HepG2 (cell line): Measurements from ENCODE around the gene VPS9D1. TPM values are rescaled to one million over a fixed set of nuclear protein-coding genes. Genes with fewer than 3 reads are reported as not detected.

Experiments
- ATAC-seq: fragments of 200-7000 bp; cut with Tn5 transposase; 3 replicates; pipeline ENCODE4 v1.9.1; 2020; ENCODE audit warnings: mild to moderate bottlenecking, moderate library complexity
- BruUV-seq: library from RNA; stranded (reverse); fragments of 400-500 nt; replicated peaks from 2 replicates; lab custom pipeline; 2021; lab: Mats Ljungman, UMichigan
- CTCF ChIA-PET: fragments of 300-600 bp; formaldehyde crosslinking; extraction: SDS; loops from one replicate; lab custom pipeline; 2021; ENCODE audit warnings: low total read pairs, inconsistent platforms, low intra/inter-chr PET ratio; lab: Yijun Ruan, JAX
- POLR2A ChIA-PET: fragments of 350-600 bp; sonication (Branson Sonifier 250); formaldehyde crosslinking; loops from one replicate; lab custom pipeline; 2020; ENCODE audit warnings: antibody characterized with exemption, inconsistent platforms; lab: Yijun Ruan, JAX
- DNase-seq: peaks from one replicate; pipeline ENCODE4 v3.0.0-alpha.2; 2015; ENCODE audit warnings: low spot score
- FAIRE-seq: peaks from 3 replicates; lab custom pipeline; 2011; peaks lifted over from hg19 to GRCh38; lab: Jason Lieb, UNC
- H2AFZ ChIP-seq: one replicate; pipeline ENCODE4 v1.6.1; 2011; ENCODE audit warnings: low read length, inconsistent platforms
- H3K27ac ChIP-seq: fragments of 300-600 bp; 3 replicates; pipeline ENCODE4 v1.8.0; 2011; ENCODE audit warnings: mixed run types, mild to moderate bottlenecking, mixed read lengths, low read length, inconsistent platforms; ENCODE audit not compliant: insufficient read depth; ENCODE audit errors: extremely low read length
- H3K27me3 ChIP-seq, 2 experiments: fragments of 200-600 bp in 1 of 2; 2 replicates in 1 of 2; 3 replicates in 1 of 2; pipeline versions ENCODE4 v1.6.0 to v1.8.0; 2011; ENCODE audit warnings: low read length in 2 of 2, mild to moderate bottlenecking in 2 of 2, moderate library complexity in 2 of 2, inconsistent platforms in 1 of 2; ENCODE audit not compliant: insufficient read depth in 2 of 2, control insufficient read depth in 1 of 2
- H3K36me3 ChIP-seq, 2 experiments: fragments of 200-600 bp in 1 of 2; replicated peaks in 1 of 2; 2 replicates in 1 of 2; 3 replicates in 1 of 2; pipeline versions ENCODE4 v1.5.1 to v1.8.0; 2011; ENCODE audit warnings: low read length in 2 of 2, inconsistent platforms in 1 of 2; ENCODE audit not compliant: insufficient read depth in 2 of 2, control insufficient read depth in 1 of 2
- H3K4me1 ChIP-seq: 2 replicates; pipeline ENCODE4 v1.5.1; 2012; ENCODE audit warnings: low read length, inconsistent platforms; ENCODE audit not compliant: insufficient read depth
- H3K4me2 ChIP-seq: 2 replicates; pipeline ENCODE4 v1.6.0; 2011; ENCODE audit warnings: low read depth, low read length, inconsistent platforms
- H3K4me3 ChIP-seq, 3 experiments: fragments of 200-600 bp in 1 of 3; sonication (generic), shearing (Covaris generic) in 1 of 3; replicated peaks in 1 of 3; 2 replicates each; pipeline ENCODE4 v1.5.1; 2011 to 2016; ENCODE audit warnings: low read length in 3 of 3, inconsistent platforms in 2 of 3, low read depth in 2 of 3, mild to moderate bottlenecking in 2 of 3, control low read depth in 1 of 3, mixed read lengths in 1 of 3; ENCODE audit not compliant: insufficient read depth in 1 of 3
- H3K79me2 ChIP-seq: one replicate; pipeline ENCODE4 v1.6.1; 2011; ENCODE audit warnings: low read length, inconsistent platforms; ENCODE audit not compliant: insufficient read depth
- H3K9ac ChIP-seq: 2 replicates; pipeline ENCODE4 v1.6.0; 2011; ENCODE audit warnings: mild to moderate bottlenecking, low read depth, low read length, inconsistent platforms; ENCODE audit not compliant: insufficient read depth
- H3K9me3 ChIP-seq: 2 replicates; pipeline ENCODE4 v1.5.1; 2012; ENCODE audit warnings: mild to moderate bottlenecking, low read length
- H4K20me1 ChIP-seq: 2 replicates; pipeline ENCODE4 v1.6.0; 2011; ENCODE audit warnings: inconsistent platforms, mild to moderate bottlenecking, low read length, moderate library complexity; ENCODE audit not compliant: insufficient read depth
- FOXJ3 ChIP-seq: sonication (generic); formaldehyde crosslinking; IDR thresholded peaks from 2 replicates; pipeline ENCODE4 v1.4.0; 2020; ENCODE audit warnings: missing genetic modification reagents, mild to moderate bottlenecking, borderline replicate concordance
- GATAD1 ChIP-seq: IDR thresholded peaks from 2 replicates; pipeline ENCODE4 v1.6.1; 2016; ENCODE audit warnings: missing genetic modification reagents, missing compliant biosample characterization
- PHB2 ChIP-seq: fragments of 450-650 bp; IDR thresholded peaks from 2 replicates; pipeline ENCODE4 v1.6.1; 2018; ENCODE audit not compliant: partially characterized antibody
- PHF8 ChIP-seq: sonication (generic); formaldehyde crosslinking; IDR thresholded peaks from 2 replicates; pipeline ENCODE4 v1.5.0; 2020; ENCODE audit warnings: missing genetic modification reagents
- POLR2AphosphoS2 ChIP-seq: IDR thresholded peaks from 2 replicates; pipeline ENCODE4 v1.6.1; 2011; ENCODE audit warnings: low read depth, low read length, improper control_type of control experiment
- RBFOX2 ChIP-seq: fragments of 200-400 bp; formaldehyde crosslinking; IDR thresholded peaks from 2 replicates; pipeline ENCODE4 v1.6.1; 2017; ENCODE audit warnings: low read depth, mild to moderate bottlenecking, low read length
- ZIK1 ChIP-seq: sonication (generic); formaldehyde crosslinking; IDR thresholded peaks from 2 replicates; pipeline ENCODE4 v1.5.0; 2020; ENCODE audit warnings: mild to moderate bottlenecking, low read depth, missing genetic modification reagents, borderline replicate concordance
- ZNF230 ChIP-seq: sonication (generic); formaldehyde crosslinking; IDR thresholded peaks from 2 replicates; pipeline ENCODE4 v1.4.0; 2020; ENCODE audit warnings: mild to moderate bottlenecking, missing genetic modification reagents
- WGBS: methylation state at CpG from one replicate; pipeline ENCODE4 v1.1.6; 2017; ENCODE audit warnings: low lambda C conversion rate; 5-methylcytosine and 5-hydroxymethylcytosine counted together
- in situ Hi-C: cut with HindIII; loops from 2 replicates; pipeline ENCODE4 v1.10.0; 2017; ENCODE audit warnings: low pct_unique_long_range_greater_than_20kb; ENCODE audit not compliant: extremely low pct_ligation_motif_present
- intact Hi-C: fragments of 100-400 bp; cut with micrococcal nuclease; formaldehyde crosslinking; loops from one replicate; pipeline ENCODE4 v1.10.0; 2022; ENCODE audit not compliant: unreplicated experiment
- polyA plus RNA-seq, 8 experiments: library from polyadenylated mRNA; depleted of rRNA in 3 of 8; stranded (reverse) in 7 of 8; unstranded in 1 of 8; fragments of >200 nt; fragmentation: Illumina TruSeq in 4 of 8; extraction: Trizol in 4 of 8; gene quantifications; 2 replicates each; pipeline versions ENCODE4 v1.2.1 to v1.2.3, GENCODE V29; 2011 to 2016; ENCODE audit warnings: low read depth in 4 of 8, missing spikeins in 1 of 8, mixed read lengths in 1 of 8; ENCODE audit not compliant: insufficient read depth in 1 of 8
- total RNA-seq, 5 experiments: library from RNA; depleted of rRNA; stranded (reverse); fragments of >200 nt; fragmentation: Illumina TruSeq; extraction: Trizol; gene quantifications; 2 replicates each; pipeline ENCODE4 v1.2.3, GENCODE V29; 2016; ENCODE audit warnings: low read depth in 1 of 5
- TF ChIP-seq, protein P1 (sequence below): sonication (generic); formaldehyde crosslinking; IDR thresholded peaks from 2 replicates; pipeline ENCODE4 v1.5.0; 2020; ENCODE audit warnings: missing genetic modification reagents
- TF ChIP-seq, protein P2 (sequence below): IDR thresholded peaks from 2 replicates; pipeline ENCODE4 v1.6.1; 2018; ENCODE audit warnings: missing genetic modification reagents, mild to moderate bottlenecking, missing compliant biosample characterization
- TF ChIP-seq, protein P3 (sequence below): sonication (generic); formaldehyde crosslinking; IDR thresholded peaks from 2 replicates; pipeline ENCODE4 v1.4.0; 2020; ENCODE audit warnings: mild to moderate bottlenecking, missing genetic modification reagents, borderline replicate concordance
- TF ChIP-seq, protein P4 (sequence below): sonication (generic); formaldehyde crosslinking; IDR thresholded peaks from 2 replicates; pipeline ENCODE4 v1.4.0; 2020; ENCODE audit warnings: mild to moderate bottlenecking, low read depth, missing genetic modification reagents

VPS9D1 gene
- total and polyA plus RNA-seq, 2 of the 13 experiments (the other 11 are each of a cell fraction or from before 2014, with no cell fraction given), result 10.1 to 13.2 TPM

DNA sequence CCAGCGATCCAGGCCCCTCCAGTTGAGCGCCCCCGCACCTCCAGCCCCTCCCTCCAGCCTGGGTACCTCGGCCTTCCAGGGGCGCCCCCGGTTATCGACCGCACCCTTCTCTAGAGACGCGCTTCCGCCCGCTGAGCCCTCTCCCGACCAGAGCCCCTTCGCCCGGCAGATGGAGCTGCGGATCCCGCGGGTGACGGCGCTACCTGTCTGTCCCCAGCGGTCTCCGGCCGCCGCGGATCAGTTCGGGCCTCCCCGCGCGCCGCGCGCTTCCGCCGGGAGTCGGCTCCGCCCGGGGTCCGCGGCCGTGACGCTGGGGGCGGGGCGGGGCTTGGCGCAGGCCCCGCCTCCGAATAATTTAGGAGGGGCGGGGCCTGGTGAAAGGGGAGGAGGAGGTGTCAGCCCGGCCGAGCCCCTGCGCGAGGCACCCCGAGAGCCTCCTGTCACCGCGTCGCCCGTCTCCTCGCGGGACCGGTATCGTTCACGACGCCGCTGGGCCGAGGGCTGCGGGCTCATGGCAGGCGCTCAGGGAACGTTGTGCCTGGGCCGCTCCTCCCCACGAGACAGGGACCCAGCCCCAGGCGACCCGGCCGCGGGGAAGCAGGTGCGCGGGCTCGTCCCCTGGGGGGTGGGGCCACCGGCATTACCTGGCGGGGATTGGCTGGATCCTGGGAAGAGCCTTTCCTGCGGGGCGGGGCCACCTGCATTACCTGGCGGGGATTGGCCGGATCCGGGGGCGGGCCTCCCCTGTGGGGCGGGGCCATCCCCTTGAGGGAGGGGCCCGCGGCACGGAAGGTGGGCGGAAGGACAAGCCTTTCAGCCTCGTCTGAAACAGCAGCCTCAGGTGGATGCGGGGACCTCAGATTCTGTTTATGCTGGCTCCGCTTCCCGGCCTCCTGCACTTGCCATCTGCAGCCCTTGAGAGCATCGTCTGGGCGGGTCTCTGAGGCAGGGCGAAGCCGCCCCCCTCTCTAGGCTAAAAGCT is 19.0 kb downstream of the VPS9D1 start, which contains the start of gene SPATA2L:
TSS of gene SPATA2L (minus strand) at position 281 of the 982 bp plus-strand sequence. CDS start 473 bp downstream, outside the sequence.
- Histone ChIP-seq H3K9me3 (no peaks in the 10 kb centered on the region), H3K27me3 (no peaks in the 10 kb centered on the region), H3K4me3 (peak within 1 kb of the TSS; percentile 71 to 89 (median 84)), H3K79me2 (peaks cover 2% of the 10 kb centered on the region), H3K9ac (peak within 1 kb of the TSS; percentile 83), H3K4me1 (peaks cover 29% of the 10 kb centered on the region), H3K4me2 (peak within 1 kb of the TSS; percentile 99), H3K36me3 (peaks cover 5 to 14% of the 10 kb centered on the region in 2 experiments; a peak in 2 of 5 replicates), H2AFZ (no peak within 1 kb of the TSS), H3K27ac (peak within 1 kb of the TSS; percentile 82), H4K20me1 (no peaks in the 10 kb centered on the region)
- under 1% methylated on average over 59 of the region's 97 CpGs for WGBS
- no TSS peak for BruUV-seq
- FAIRE-seq (peak; percentile 82), DNase-seq (peak; percentile 96), ATAC-seq (peak; percentile 68)
- ChIA-PET POLR2A (interaction anchor here (0.7 to 2.7 kb wide), 8 partner anchors 9 to 171 kb away, joined by 3 to 21 read pairs (median 4); partner anchors contain the start of genes CHMP1A, SPATA33, TCF25 and VPS9D1), CTCF (interaction anchor here (1.4 kb wide), 1 partner anchor 14 kb away, joined by 3 read pairs; no protein-coding TSS in a partner anchor)
- in situ Hi-C loops, result loop anchor here (5.0 kb wide), 1 partner anchor 44 kb away; the partner anchor contains the start of genes CHMP1A and SPATA33
- intact Hi-C loops, result loop anchor here (2.0 to 10.0 kb wide), 4 partner anchors 15 to 216 kb away; partner anchors contain the start of genes CDK10, MC1R and SPIRE2
- TF ChIP-seq, protein P1, sequence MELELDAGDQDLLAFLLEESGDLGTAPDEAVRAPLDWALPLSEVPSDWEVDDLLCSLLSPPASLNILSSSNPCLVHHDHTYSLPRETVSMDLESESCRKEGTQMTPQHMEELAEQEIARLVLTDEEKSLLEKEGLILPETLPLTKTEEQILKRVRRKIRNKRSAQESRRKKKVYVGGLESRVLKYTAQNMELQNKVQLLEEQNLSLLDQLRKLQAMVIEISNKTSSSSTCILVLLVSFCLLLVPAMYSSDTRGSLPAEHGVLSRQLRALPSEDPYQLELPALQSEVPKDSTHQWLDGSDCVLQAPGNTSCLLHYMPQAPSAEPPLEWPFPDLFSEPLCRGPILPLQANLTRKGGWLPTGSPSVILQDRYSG, result peak; percentile 89; the same call in 1 of the 2 replicates
- 0 out of 2 replicates have a peak, but pooled peaks have one; percentile 65 for TF ChIP-seq ZIK1 (CRISPR knock-in tag)
- TF ChIP-seq PHB2, result no peak
- peak; percentile 90 for TF ChIP-seq ZNF230
- peak; percentile 73 for TF ChIP-seq RBFOX2
- TF ChIP-seq PHF8 (CRISPR knock-in tag), result peak; percentile 71
- TF ChIP-seq, protein P2, sequence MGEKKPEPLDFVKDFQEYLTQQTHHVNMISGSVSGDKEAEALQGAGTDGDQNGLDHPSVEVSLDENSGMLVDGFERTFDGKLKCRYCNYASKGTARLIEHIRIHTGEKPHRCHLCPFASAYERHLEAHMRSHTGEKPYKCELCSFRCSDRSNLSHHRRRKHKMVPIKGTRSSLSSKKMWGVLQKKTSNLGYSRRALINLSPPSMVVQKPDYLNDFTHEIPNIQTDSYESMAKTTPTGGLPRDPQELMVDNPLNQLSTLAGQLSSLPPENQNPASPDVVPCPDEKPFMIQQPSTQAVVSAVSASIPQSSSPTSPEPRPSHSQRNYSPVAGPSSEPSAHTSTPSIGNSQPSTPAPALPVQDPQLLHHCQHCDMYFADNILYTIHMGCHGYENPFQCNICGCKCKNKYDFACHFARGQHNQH (CRISPR knock-in tag), result 0 out of 2 replicates have a peak, but pooled peaks have one; percentile 7
- peak; percentile 3; the same call in 1 of the 2 replicates for TF ChIP-seq FOXJ3
- TF ChIP-seq, protein P3, sequence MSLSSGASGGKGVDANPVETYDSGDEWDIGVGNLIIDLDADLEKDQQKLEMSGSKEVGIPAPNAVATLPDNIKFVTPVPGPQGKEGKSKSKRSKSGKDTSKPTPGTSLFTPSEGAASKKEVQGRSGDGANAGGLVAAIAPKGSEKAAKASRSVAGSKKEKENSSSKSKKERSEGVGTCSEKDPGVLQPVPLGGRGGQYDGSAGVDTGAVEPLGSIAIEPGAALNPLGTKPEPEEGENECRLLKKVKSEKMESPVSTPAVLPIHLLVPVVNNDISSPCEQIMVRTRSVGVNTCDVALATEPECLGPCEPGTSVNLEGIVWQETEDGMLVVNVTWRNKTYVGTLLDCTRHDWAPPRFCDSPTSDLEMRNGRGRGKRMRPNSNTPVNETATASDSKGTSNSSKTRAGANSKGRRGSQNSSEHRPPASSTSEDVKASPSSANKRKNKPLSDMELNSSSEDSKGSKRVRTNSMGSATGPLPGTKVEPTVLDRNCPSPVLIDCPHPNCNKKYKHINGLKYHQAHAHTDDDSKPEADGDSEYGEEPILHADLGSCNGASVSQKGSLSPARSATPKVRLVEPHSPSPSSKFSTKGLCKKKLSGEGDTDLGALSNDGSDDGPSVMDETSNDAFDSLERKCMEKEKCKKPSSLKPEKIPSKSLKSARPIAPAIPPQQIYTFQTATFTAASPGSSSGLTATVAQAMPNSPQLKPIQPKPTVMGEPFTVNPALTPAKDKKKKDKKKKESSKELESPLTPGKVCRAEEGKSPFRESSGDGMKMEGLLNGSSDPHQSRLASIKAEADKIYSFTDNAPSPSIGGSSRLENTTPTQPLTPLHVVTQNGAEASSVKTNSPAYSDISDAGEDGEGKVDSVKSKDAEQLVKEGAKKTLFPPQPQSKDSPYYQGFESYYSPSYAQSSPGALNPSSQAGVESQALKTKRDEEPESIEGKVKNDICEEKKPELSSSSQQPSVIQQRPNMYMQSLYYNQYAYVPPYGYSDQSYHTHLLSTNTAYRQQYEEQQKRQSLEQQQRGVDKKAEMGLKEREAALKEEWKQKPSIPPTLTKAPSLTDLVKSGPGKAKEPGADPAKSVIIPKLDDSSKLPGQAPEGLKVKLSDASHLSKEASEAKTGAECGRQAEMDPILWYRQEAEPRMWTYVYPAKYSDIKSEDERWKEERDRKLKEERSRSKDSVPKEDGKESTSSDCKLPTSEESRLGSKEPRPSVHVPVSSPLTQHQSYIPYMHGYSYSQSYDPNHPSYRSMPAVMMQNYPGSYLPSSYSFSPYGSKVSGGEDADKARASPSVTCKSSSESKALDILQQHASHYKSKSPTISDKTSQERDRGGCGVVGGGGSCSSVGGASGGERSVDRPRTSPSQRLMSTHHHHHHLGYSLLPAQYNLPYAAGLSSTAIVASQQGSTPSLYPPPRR, result peak; percentile 31; the same call in 1 of the 2 replicates
- TF ChIP-seq GATAD1 (CRISPR knock-in tag), result peak; percentile 1
- TF ChIP-seq, protein P4, sequence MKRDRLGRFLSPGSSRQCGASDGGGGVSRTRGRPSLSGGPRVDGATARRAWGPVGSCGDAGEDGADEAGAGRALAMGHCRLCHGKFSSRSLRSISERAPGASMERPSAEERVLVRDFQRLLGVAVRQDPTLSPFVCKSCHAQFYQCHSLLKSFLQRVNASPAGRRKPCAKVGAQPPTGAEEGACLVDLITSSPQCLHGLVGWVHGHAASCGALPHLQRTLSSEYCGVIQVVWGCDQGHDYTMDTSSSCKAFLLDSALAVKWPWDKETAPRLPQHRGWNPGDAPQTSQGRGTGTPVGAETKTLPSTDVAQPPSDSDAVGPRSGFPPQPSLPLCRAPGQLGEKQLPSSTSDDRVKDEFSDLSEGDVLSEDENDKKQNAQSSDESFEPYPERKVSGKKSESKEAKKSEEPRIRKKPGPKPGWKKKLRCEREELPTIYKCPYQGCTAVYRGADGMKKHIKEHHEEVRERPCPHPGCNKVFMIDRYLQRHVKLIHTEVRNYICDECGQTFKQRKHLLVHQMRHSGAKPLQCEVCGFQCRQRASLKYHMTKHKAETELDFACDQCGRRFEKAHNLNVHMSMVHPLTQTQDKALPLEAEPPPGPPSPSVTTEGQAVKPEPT (CRISPR knock-in tag), result peak; percentile 73; the same call in 1 of the 2 replicates
- 0 out of 2 replicates have a peak, but pooled peaks have one; percentile 19 for TF ChIP-seq POLR2AphosphoS2
